ENCODE results near the gene EXO1.

Gene EXO1

DNA sequence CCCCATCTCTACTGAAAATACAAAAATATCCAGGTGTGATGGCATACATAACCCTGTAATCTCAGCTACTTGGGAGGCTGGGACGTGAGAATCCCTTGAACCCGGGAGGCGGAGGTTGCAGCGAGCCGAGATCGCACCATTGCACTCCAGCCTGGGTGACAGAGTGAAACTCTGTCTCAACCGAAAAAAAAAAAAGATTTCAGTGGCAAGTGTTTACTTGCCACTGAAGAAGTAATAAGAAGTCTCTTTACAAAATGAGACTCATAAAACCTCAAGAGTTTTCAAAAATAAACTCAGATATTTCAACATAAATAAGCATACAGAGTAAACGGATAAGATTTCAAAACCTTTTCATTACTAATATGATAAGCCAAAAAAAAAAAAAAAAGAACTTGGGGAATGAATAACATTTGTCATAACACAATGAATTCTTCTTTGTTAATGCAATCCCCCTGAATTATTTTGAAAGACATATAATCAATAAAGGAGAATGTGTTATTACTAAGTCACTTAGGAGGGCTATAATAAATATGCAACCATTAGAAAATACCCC, 34.2 kb upstream of the EXO1 start:
- H3K27me3 ChIP-seq (ENCODE audit: insufficient read depth, low read length, poor library complexity, severe bottlenecking), result no peaks in the 10 kb centered on the region
- no peaks in the 10 kb centered on the region for H3K9me3 ChIP-seq (ENCODE audit: insufficient read depth, low read depth, low read length)
- H3K4me2 ChIP-seq (ENCODE audit: low read depth, low read length, poor library complexity, severe bottlenecking), result no peak overlapping the region
- no peak overlapping the region for H3K9ac ChIP-seq (ENCODE audit: low read depth, low read length, poor library complexity, severe bottlenecking)
- H3K36me3 ChIP-seq (ENCODE audit: insufficient read depth, low read length), result no peaks in the 10 kb centered on the region
- no peaks in the 10 kb centered on the region for H3F3A ChIP-seq (ENCODE audit: low read depth)
- H2AFZ ChIP-seq (ENCODE audit: low read length), result no peak overlapping the region
- no peaks in the 10 kb centered on the region for H3K9me2 ChIP-seq (replicated peaks; ENCODE audit: low read depth, low read length)
- no peaks in the 10 kb centered on the region for H3K4me1 ChIP-seq (ENCODE audit: insufficient read depth, low read length, poor library complexity, severe bottlenecking)
- TF ChIP-seq EZH2phosphoT487 (IDR thresholded peaks at IDR 0.05; ENCODE audit: borderline replicate concordance), result no peak
- TF ChIP-seq, protein P1, sequence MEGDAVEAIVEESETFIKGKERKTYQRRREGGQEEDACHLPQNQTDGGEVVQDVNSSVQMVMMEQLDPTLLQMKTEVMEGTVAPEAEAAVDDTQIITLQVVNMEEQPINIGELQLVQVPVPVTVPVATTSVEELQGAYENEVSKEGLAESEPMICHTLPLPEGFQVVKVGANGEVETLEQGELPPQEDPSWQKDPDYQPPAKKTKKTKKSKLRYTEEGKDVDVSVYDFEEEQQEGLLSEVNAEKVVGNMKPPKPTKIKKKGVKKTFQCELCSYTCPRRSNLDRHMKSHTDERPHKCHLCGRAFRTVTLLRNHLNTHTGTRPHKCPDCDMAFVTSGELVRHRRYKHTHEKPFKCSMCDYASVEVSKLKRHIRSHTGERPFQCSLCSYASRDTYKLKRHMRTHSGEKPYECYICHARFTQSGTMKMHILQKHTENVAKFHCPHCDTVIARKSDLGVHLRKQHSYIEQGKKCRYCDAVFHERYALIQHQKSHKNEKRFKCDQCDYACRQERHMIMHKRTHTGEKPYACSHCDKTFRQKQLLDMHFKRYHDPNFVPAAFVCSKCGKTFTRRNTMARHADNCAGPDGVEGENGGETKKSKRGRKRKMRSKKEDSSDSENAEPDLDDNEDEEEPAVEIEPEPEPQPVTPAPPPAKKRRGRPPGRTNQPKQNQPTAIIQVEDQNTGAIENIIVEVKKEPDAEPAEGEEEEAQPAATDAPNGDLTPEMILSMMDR (conservative IDR thresholded peaks at IDR 0.05; ENCODE audit: low read length), result no peak
- no peak overlapping the region for H3K4me3 ChIP-seq (ENCODE audit: low read length, poor library complexity, severe bottlenecking)
- no peaks in the 10 kb centered on the region for H3K79me2 ChIP-seq (ENCODE audit: insufficient read depth, low read length)
- no peaks in the 10 kb centered on the region for H4K20me1 ChIP-seq (ENCODE audit: insufficient read depth, low read length, poor library complexity, severe bottlenecking)

DNA sequence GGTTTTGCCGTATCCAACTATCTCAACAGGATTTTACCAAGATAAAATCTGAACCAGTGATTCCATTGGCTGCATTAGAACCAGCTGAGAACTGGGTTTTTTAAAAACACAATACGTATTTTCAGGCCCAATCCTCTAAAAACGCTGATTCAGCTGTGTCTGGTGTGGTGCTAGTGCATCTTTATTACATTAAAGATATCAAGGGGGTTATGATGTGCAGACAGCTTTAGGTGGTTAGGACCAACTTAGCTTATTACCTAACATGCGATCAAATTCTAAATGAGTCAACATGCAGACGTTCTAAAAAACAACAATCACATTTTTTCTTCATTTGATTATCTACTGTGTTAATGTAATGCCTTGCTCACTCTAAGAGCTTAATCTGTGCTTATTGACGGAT, 32.0 kb upstream of the EXO1 start:
- no peaks in the 10 kb centered on the region for H3K9me2 ChIP-seq (replicated peaks; ENCODE audit: low read depth, low read length)
- H3F3A ChIP-seq (ENCODE audit: low read depth), result no peaks in the 10 kb centered on the region
- H3K9me3 ChIP-seq (ENCODE audit: insufficient read depth, low read depth, low read length), result no peaks in the 10 kb centered on the region
- no peaks in the 10 kb centered on the region for H3K79me2 ChIP-seq (ENCODE audit: insufficient read depth, low read length)
- no peak for TF ChIP-seq EZH2phosphoT487 (IDR thresholded peaks at IDR 0.05; ENCODE audit: borderline replicate concordance)
- TF ChIP-seq, protein P1 (conservative IDR thresholded peaks at IDR 0.05; ENCODE audit: low read length), result no peak
- no peaks in the 10 kb centered on the region for H4K20me1 ChIP-seq (ENCODE audit: insufficient read depth, low read length, poor library complexity, severe bottlenecking)
- no peaks in the 10 kb centered on the region for H3K4me1 ChIP-seq (ENCODE audit: insufficient read depth, low read length, poor library complexity, severe bottlenecking)
- no peak overlapping the region for H2AFZ ChIP-seq (ENCODE audit: low read length)
- H3K4me2 ChIP-seq (ENCODE audit: low read depth, low read length, poor library complexity, severe bottlenecking), result no peak overlapping the region
- no peak overlapping the region for H3K4me3 ChIP-seq (ENCODE audit: low read length, poor library complexity, severe bottlenecking)
- no peak overlapping the region for H3K9ac ChIP-seq (ENCODE audit: low read depth, low read length, poor library complexity, severe bottlenecking)
- no peaks in the 10 kb centered on the region for H3K27me3 ChIP-seq (ENCODE audit: insufficient read depth, low read length, poor library complexity, severe bottlenecking)
- H3K36me3 ChIP-seq (ENCODE audit: insufficient read depth, low read length), result no peaks in the 10 kb centered on the region

DNA sequence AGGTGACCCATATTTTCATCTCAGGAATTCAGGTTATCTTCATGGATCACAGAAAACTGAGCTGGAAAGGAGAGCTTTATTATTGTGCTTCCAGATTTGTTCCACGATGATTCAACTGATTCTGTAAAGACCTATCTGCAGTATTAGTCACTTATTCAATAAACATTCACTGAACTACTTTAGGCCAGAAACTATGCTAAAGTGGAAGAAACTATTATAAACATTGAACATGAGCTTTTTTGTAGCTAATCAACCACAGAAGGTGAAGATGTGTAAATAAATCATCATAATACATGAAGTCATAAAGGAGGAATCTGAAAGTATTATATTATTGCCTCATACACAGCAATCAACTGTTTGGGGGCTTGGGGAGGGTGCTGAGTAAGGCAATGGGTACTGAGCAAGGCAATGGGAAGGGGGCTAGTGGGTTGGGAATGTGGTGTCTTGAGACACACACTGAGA, 30.6 kb upstream of the EXO1 start:
- Histone ChIP-seq H3K4me2 (ENCODE audit: low read depth, low read length, poor library complexity, severe bottlenecking) (no peak overlapping the region), H3K79me2 (ENCODE audit: insufficient read depth, low read length) (no peaks in the 10 kb centered on the region), H2AFZ (ENCODE audit: low read length) (no peak overlapping the region), H3K27me3 (ENCODE audit: insufficient read depth, low read length, poor library complexity, severe bottlenecking) (no peaks in the 10 kb centered on the region), H3K9me3 (ENCODE audit: insufficient read depth, low read depth, low read length) (no peaks in the 10 kb centered on the region), H3F3A (ENCODE audit: low read depth) (no peaks in the 10 kb centered on the region), H3K9ac (ENCODE audit: low read depth, low read length, poor library complexity, severe bottlenecking) (no peak overlapping the region), H3K36me3 (ENCODE audit: insufficient read depth, low read length) (no peaks in the 10 kb centered on the region), H3K9me2 (replicated peaks; ENCODE audit: low read depth, low read length) (no peaks in the 10 kb centered on the region), H3K4me1 (ENCODE audit: insufficient read depth, low read length, poor library complexity, severe bottlenecking) (no peaks in the 10 kb centered on the region), H3K4me3 (ENCODE audit: low read length, poor library complexity, severe bottlenecking) (no peak overlapping the region), H4K20me1 (ENCODE audit: insufficient read depth, low read length, poor library complexity, severe bottlenecking) (no peaks in the 10 kb centered on the region)
- TF ChIP-seq EZH2phosphoT487 (IDR thresholded peaks at IDR 0.05; ENCODE audit: borderline replicate concordance), result no peak
- TF ChIP-seq, protein P1 (conservative IDR thresholded peaks at IDR 0.05; ENCODE audit: low read length), result no peak

All from Loucy (cell line).